Renal cortical epithelial cell (primary cell): ENCODE data around the gene KLHL33. TPM values are rescaled to one million over a fixed set of nuclear protein-coding genes. Genes with fewer than 3 reads are reported as not detected.

Experiments
- total RNA-seq: library from RNA; depleted of rRNA; stranded (reverse); fragments of >200 nt; gene quantifications from 2 replicates; pipeline ENCODE4 v1.2.3, GENCODE V29; 2014

Gene KLHL33
- total RNA-seq, 1 donor from 2014 or later = not detected

Other genes starting within 250 kb of the KLHL33 start
- gene OR11G2, start 245.3 kb downstream of the KLHL33 start, total RNA-seq = not detected in 2 replicates
- not detected in 2 replicates for gene OR11H6, start 212.5 kb downstream of the KLHL33 start, total RNA-seq
- gene OR11H7, start 207.2 kb downstream of the KLHL33 start, total RNA-seq = not detected in 2 replicates
- not detected in 2 replicates for gene OR11H4, start 196.9 kb downstream of the KLHL33 start, total RNA-seq
- gene TTC5, start 130.2 kb downstream of the KLHL33 start, total RNA-seq = 13.2 and 26.4 TPM in 2 replicates
- gene CCNB1IP1, start 102.9 kb downstream of the KLHL33 start, total RNA-seq = 40.1 and 60.3 TPM in 2 replicates
- 4.2 and 12.6 TPM in 2 replicates for gene PARP2, start 92.5 kb downstream of the KLHL33 start, total RNA-seq
- 20.8 and 32.5 TPM in 2 replicates for gene TEP1, start 22.7 kb downstream of the KLHL33 start, total RNA-seq
- gene OSGEP, start 18.6 kb upstream of the KLHL33 start, total RNA-seq = 22.9 and 60.1 TPM in 2 replicates
- 66.0 and 73.5 TPM in 2 replicates for gene APEX1, start 19.1 kb upstream of the KLHL33 start, total RNA-seq
- gene PIP4P1, start 25.3 kb upstream of the KLHL33 start, total RNA-seq = 14.9 and 23.1 TPM in 2 replicates
- gene PNP, start 33.2 kb upstream of the KLHL33 start, total RNA-seq = 88.2 and 172 TPM in 2 replicates
- gene RNASE10, start 69.4 kb upstream of the KLHL33 start, total RNA-seq = not detected in 2 replicates
- gene RNASE9, start 124.9 kb upstream of the KLHL33 start, total RNA-seq = not detected in 2 replicates
- not detected in 2 replicates for gene RNASE11, start 151.8 kb upstream of the KLHL33 start, total RNA-seq
- gene RNASE12, start 155.2 kb upstream of the KLHL33 start, total RNA-seq = not detected in 2 replicates
- not detected in 2 replicates for gene OR6S1, start 205.5 kb upstream of the KLHL33 start, total RNA-seq
- gene RNASE4, start 248.4 kb upstream of the KLHL33 start, total RNA-seq = 2.1 and 15.3 TPM in 2 replicates